GM12892 (cell line): Measurements from ENCODE around the gene UPK3B.
A peak's percentile ranks its signal among the peaks of the same experiment; 100 is the strongest.
"Not testable (repeated sequence)": the region's sequence is repeated elsewhere in the genome, so short reads cannot be mapped to it uniquely, and the experiment has no call there.

Source experiments
- DNase-seq: peaks from one replicate; pipeline ENCODE4 v3.0.0; 2011; ENCODE audit not compliant: insufficient read length
- FAIRE-seq: peaks from 2 replicates; lab custom pipeline; 2011; peaks lifted over from hg19 to GRCh38; lab: Jason Lieb, UNC

UPK3B gene

DNA sequence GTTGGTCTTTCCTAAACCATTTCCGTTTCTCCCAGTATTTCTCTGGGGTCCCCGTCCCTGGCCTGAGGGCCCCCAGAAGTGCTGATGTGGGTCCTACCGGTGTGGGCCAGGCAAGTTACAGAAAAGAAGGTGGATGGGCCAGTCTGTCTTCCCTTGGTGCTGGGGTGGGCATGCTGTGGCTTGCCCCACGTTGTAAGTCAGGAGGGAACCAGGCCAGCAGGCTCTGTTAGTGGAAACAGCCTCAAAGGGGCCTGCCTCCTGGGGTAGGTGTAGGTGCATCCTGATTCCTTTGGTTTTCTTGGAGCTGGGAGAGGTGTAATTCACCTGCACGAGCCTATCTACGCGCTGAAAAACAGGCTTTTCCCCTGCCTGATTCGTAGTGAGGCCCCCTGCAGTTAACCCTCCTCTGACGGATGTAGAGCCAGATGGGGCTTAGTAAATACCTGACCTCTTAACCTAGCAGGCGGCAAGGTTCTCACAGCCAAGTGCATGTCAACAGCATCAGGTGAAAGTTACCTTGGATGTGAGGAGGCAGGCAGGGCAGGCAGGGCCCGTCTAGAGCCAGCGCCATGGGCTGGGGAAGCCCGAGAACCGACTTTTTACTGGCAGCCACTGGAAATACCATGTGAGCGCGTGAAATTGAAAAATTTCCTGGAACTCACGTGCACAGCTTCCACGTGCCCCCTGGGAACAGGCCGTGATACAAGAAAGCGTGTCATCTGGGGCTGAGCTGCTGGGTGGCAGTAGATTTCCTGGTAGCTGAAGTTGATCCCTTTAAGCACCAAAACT, 24.3 kb upstream of the UPK3B start:
- FAIRE-seq, DNase-seq: not testable (repeated sequence)

DNA sequence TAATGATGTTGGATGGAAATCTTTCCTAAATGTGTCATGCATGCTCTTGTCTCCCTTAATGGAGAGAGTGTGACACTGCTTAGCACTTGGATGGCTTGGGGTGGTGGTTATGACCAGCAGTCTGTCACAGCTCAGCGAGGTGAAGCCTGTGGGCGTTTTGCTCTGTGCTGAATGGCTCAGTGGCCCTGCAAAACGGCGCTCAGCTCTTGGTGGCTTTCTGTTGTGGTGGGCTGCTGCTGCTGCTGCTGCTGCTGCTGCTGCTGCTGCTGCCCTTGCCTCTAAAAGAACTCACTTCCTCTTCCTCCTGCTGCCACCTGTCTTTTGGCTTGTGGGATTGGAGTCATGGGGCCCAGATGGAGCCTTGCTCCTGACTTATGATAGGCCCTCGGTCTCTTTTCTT, 23.7 kb upstream of the UPK3B start:
- DNase-seq: not testable (repeated sequence)
- peak; percentile 99 for FAIRE-seq

DNA sequence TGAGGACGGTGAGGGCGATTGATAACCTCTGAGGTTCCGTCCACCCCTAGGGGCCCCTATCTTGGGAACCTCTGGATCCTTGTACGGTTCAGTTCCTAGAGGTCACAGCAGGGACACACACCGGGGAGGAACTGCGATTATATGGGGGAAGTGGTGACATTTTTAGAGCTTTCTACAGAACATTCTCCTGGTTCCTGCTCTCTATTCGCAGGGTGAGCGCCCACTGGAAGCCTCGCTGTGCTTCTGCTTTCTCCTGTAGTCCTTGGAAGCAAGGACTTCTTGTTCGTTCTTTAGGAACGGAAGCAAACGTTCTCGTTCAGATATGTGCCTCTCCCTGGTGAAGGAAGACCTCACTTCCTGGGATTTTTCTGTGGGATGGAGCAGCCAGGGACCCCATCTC, 22.4 kb upstream of the UPK3B start:
- FAIRE-seq: not testable (repeated sequence)

DNA sequence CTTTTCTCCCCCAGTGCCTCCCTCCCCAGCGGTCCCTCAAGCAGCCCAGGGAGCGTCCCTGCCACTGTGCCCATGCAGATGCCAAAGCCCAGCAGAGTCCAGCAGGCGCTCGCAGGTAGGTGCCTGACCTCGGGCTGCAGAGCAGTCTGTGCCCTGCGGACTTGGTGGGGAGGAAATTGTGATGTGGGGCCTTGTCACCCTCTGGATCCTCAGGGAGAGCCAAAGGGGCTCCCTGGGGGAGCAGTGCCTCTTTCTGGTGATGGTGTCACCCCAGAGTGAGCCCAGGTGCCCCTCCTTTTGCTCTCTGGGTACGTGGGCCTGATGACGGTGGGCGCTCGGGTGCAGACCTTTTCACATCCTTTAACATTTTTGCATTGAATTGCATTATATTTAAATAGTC, 18.2 kb upstream of the UPK3B start:
- peak; percentile 46 for FAIRE-seq
- not testable (repeated sequence) for DNase-seq

More for the DNA sequence above, 22.4 kb upstream of the UPK3B start:
- DNase-seq: not testable (repeated sequence)

DNA sequence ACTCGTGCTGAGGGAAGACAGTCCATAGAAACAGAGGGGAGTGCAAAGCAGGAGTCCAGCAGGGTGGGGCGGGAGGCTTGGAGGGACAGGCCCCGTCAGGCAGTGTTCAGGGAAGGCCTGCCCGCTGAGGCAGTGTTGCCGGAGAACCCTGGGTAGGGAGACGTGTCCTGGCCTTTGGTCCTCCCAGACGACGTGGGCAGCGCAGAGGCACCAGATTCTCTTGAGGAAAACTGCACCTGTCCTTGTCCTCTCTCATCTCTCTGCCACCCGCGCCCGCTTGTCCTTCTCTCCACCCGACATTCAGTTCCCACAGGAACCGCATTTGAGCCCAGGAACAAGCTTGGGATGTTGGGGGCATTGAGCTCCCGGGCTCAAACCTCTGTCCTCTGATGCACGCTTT, 14.6 kb upstream of the UPK3B start:
- FAIRE-seq, DNase-seq: not testable (repeated sequence)

- not testable (repeated sequence) for FAIRE-seq, DNase-seq
Measured at GRCh38 chr7:76497918-76498582, 12.3 kb upstream of the UPK3B start.

DNA sequence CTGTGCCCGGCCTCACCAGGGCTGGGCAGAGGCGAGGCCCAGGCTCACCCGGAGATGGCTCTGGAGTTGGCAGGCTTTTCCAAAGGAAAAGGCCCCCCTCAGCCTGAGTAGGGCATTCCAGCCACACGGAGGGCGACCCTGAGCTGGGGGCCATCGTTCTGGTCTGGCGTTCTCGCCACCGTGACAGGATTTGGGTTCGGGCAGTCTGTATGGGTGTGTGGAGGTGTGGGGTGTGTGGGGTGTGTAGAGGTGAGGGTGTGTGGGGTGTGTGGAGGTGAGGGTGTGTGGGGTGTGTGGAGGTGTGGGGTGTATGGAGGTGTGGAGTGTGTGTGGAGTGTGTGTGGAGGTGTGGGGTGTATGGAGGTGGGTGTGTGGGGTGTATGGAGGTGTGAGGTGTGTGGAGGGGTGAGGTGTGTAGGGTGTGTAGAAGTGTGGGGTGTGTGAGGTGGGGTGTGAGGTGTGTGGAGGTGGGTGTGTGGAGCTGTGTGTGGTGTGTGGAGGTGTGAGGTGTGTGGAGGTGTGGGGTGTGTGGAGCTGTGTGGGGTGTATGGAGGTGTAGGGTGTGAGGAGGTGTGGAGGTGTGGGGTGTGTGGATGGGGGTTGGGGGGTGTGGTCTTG, 11.7 kb upstream of the UPK3B start:
- peak; percentile 80 for FAIRE-seq
- DNase-seq: not testable (repeated sequence)

DNA sequence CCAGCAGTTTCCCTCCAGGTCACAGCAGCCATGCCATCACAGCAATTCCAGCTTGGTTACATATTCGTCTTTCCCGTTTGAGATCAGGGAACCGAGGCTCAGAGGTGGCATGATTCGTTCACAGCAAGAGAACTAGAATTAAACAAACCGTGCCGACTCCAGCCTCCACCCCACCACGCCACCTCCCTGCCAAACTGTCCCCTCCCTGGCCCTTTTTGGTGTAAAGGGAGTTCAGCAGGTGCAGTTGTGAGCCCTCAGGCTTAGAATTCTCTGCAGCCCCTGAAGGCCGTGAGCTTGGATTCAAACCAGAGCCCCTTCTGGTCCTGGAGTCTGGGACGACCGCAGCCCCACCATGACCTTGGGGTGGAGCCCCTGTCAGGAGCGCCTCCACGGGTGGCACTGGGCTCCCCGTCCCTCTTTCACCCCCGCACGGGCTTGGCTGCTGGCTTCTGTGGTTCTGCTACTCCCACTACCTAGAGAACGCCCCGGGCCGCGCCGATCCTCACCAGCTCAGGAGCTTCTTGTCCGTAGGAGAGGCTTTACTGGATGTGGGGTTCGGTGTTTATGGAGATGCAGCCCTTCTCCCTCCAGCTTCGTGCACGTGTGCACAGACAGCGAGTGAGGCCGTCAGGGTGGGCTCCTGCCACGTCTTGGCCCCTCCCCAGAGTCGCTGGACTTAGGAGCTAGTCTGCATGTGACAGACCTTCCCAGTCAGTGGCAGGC, 11.0 kb upstream of the UPK3B start:
- not testable (repeated sequence) for DNase-seq
- peak; percentile 86 for FAIRE-seq

GRCh38 chr7:76499924-76500241, 10.5 kb upstream of the UPK3B start:
- not testable (repeated sequence) for FAIRE-seq, DNase-seq

DNA sequence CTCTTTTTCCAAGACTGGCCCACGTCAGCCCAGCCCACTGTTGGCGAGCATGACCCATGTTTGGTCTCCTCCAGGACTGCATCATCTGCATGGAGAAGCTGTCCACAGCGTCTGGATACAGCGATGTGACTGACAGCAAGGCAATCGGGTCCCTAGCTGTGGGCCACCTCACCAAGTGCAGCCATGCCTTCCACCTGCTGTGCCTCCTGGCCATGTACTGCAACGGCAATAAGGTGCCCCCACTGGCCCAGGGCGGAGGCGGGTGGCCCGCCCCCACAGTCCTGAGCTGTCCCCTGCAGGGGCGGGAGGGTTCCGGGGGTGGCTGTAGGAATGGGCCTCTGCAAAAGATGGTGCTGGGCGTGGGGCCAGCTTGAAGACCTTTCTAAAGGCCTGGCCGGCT, 8.1 kb upstream of the UPK3B start:
- DNase-seq: not testable (repeated sequence)
- peak; percentile 61 for FAIRE-seq

DNA sequence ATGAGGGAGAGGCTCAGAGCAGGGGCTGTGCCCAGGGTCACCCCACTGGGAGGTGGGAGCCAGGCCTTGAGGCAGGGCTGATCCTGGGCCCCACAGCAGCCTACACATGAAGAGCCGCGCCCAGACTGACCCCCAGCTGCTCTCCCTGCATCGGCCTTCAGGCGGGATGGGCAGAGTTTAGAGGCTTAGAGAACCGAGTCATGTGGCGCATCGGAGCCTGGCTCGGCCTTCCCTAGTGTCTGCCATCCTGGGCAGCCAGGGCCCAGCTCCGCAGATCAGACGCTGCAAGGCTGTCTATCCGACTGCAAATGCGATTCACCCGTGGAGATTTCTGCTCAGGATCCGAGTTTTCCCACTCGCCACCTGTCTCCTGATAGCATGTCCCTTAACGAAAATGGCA, 7.5 kb upstream of the UPK3B start:
- not testable (repeated sequence) for DNase-seq, FAIRE-seq

GRCh38 chr7:76503244-76503643, 7.1 kb upstream of the UPK3B start:
- not testable (repeated sequence) for FAIRE-seq, DNase-seq

DNA sequence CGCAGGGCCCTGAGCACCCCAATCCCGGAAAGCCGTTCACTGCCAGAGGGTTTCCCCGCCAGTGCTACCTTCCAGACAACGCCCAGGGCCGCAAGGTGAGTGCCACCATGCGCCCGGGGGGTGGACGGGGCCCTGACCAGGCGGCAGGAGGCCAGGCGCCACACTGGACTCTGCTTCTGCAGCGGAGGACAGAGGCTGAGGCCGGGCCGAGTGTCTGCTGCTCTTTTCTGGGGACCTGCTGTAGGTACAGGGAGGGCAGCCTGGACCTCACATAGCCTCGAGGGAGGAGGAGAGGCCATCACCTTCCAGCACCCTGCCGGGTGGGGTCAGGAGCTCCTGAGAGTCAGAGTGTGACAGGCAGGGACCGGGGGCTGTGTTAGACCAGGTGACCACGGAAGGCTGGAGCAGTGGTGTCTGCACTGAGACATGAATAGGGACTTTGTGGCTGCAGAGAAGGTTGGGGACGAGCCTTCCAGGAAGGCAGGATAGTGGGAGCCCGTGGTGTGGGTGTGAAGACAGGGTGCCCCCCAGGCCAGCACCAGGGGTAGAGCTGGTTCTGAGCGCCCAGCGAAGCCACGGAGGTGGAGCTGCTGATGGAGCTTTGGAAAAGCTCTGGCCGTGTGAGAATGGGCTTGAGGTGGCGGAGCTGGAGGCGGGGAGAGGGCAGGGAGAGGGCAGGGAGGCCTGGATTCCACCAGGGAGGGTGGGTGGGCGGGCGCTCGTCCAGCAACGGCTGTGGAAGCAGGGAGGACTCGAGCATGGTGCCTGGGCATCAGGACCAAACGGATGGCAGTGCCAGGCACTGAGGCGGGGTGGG, 5.8 kb upstream of the UPK3B start:
- DNase-seq, FAIRE-seq: not testable (repeated sequence)
